Naive thymus-derived CD4-positive, alpha-beta T cell (primary cell): ENCODE data around the gene BTBD10. TPM values are rescaled to one million over a fixed set of nuclear protein-coding genes. Genes with fewer than 3 reads are reported as not detected.

Experiments
- ATAC-seq: fragments of 150-1000 bp; cut with Tn5 transposase; 2 replicates; pipeline ENCODE4 v1.10.0; 2021; ENCODE audit warnings: mild to moderate bottlenecking, moderate library complexity
- CTCF ChIA-PET: fragments of 350-600 bp; sonication (Branson Sonifier 250); formaldehyde crosslinking; loops from one replicate; lab custom pipeline; 2021; ENCODE audit warnings: antibody characterized with exemption; lab: Charles Lee
- POLR2A ChIA-PET: fragments of 350-600 bp; sonication (Branson Sonifier 250); formaldehyde crosslinking; loops from one replicate; lab custom pipeline; 2021; ENCODE audit warnings: antibody characterized with exemption, inconsistent platforms; lab: Charles Lee
- DNase-seq, 9 donors: peaks; one replicate each; pipeline versions ENCODE4 v3.0.0 to v3.0.0-alpha.2; 2020 to 2022; ENCODE audit warnings: mixed read lengths in 1 of 9
- H3K27ac ChIP-seq: one replicate; pipeline ENCODE4 v1.7.0; 2013; ENCODE audit warnings: mild to moderate bottlenecking, low read depth, low read length, moderate library complexity
- H3K27me3 ChIP-seq, 2 donors: one replicate each; pipeline ENCODE4 v1.7.0; 2013; ENCODE audit warnings: low read length in 2 of 2, mild to moderate bottlenecking in 2 of 2, moderate library complexity in 2 of 2; ENCODE audit not compliant: control insufficient read depth in 2 of 2, insufficient read depth in 2 of 2
- H3K36me3 ChIP-seq, 3 experiments: 1 replicate in 2 of 3; 2 replicates in 1 of 3; pipeline ENCODE4 v1.7.0; 2013; ENCODE audit warnings: low read length in 3 of 3, mild to moderate bottlenecking in 3 of 3, moderate library complexity in 1 of 3; ENCODE audit not compliant: insufficient read depth in 3 of 3, control insufficient read depth in 2 of 3
- H3K4me1 ChIP-seq, 2 donors: one replicate each; pipeline ENCODE4 v1.7.0; 2013; ENCODE audit warnings: low read length in 2 of 2, mild to moderate bottlenecking in 2 of 2, moderate library complexity in 1 of 2; ENCODE audit not compliant: control insufficient read depth in 2 of 2, insufficient read depth in 2 of 2
- H3K4me3 ChIP-seq: 2 replicates; pipeline ENCODE4 v1.7.0; 2013; ENCODE audit warnings: mild to moderate bottlenecking, low read length
- H3K9me3 ChIP-seq, 3 experiments: 1 replicate in 2 of 3; 2 replicates in 1 of 3; pipeline ENCODE4 v1.7.0; 2013; ENCODE audit warnings: low read length in 3 of 3; ENCODE audit not compliant: control insufficient read depth in 2 of 3
- H3K27ac Mint-ChIP-seq, 9 donors: one replicate each; pipeline ENCODE4 v1.8.0; 2020 to 2022; ENCODE audit warnings: mixed read lengths in 9 of 9, mild to moderate bottlenecking in 8 of 9, moderate library complexity in 5 of 9, inconsistent platforms in 2 of 9
- H3K27me3 Mint-ChIP-seq, 5 donors: one replicate each; pipeline ENCODE4 v1.8.0; 2021 to 2022; ENCODE audit warnings: mixed read lengths in 5 of 5, mild to moderate bottlenecking in 1 of 5
- H3K36me3 Mint-ChIP-seq, 5 donors: one replicate each; pipeline ENCODE4 v1.8.0; 2020 to 2022; ENCODE audit warnings: mixed read lengths in 5 of 5, mild to moderate bottlenecking in 3 of 5, inconsistent platforms in 1 of 5
- H3K4me1 Mint-ChIP-seq, 7 donors: one replicate each; pipeline ENCODE4 v1.8.0; 2020 to 2022; ENCODE audit warnings: mixed read lengths in 7 of 7, mild to moderate bottlenecking in 3 of 7, inconsistent platforms in 1 of 7
- H3K4me3 Mint-ChIP-seq, 10 donors: one replicate each; pipeline ENCODE4 v1.8.0; 2020 to 2022; ENCODE audit warnings: mild to moderate bottlenecking in 10 of 10, mixed read lengths in 10 of 10, moderate library complexity in 6 of 10, inconsistent platforms in 2 of 10
- H3K9me3 Mint-ChIP-seq, 11 donors: one replicate each; pipeline ENCODE4 v1.8.0; 2020 to 2022; ENCODE audit warnings: mixed read lengths in 11 of 11, mild to moderate bottlenecking in 4 of 11, inconsistent platforms in 1 of 11, moderate library complexity in 1 of 11
- intact Hi-C, 2 donors: fragments of 100-400 bp; cut with micrococcal nuclease; formaldehyde crosslinking; loops; one replicate each; pipeline ENCODE4 v1.15.1; 2023
- polyA plus RNA-seq, 2 donors: library from polyadenylated mRNA; unstranded; fragments of 300-500 nt; fragmentation: Illumina TruSeq; gene quantifications; one replicate each; pipeline ENCODE4 v1.2.3, GENCODE V29; 2021
- total RNA-seq, 6 experiments: library from RNA in 5 of 6; stranded (reverse) in 5 of 6; gene quantifications; 1 replicate in 5 of 6; 2 replicates in 1 of 6; pipeline ENCODE4 v1.2.3 and lab custom pipeline; 2021 to 2026

The BTBD10 gene
- total and polyA plus RNA-seq, 7 experiments from 2014 or later, result 9.7 to 25.2 (median 16.3) TPM

DNA sequence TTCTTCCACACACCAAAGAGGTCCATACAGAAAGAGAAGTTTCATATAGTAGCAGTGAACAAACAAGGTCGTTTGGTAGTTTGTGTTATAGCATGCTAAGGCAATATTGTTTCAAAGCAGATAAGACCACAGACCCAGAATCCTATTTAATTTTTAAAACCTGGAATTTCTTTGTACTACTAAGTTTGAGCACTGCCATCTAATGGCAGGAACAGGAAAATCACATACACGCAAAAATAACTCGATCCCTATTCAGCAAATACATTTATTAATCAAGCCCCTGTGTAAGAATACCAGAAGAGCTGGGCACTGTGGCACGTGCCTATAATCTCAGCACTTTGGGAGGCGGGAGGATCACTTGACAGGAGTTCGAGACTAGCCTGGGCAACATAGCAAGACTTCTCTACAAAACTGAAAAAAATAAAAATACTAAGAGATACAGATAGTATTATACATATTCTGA lies 2.9 kb upstream of the BTBD10 start:
- Histone ChIP-seq H3K4me1 (peaks cover 13 to 18% of the 10 kb centered on the region in 2 donors), H3K27ac (no peak overlapping the region), H3K4me3 (no peak overlapping the region), H3K9me3 (no peaks in the 10 kb centered on the region), H3K36me3 (peaks cover 0 to 5% (median 0%) of the 10 kb centered on the region in 3 experiments), H3K27me3 (no peaks in the 10 kb centered on the region)
- Mint-ChIP-seq H3K4me1 (peaks cover 20 to 31% (median 29%) of the 10 kb centered on the region in 7 donors), H3K27me3 (peaks cover 0 to 24% (median 6%) of the 10 kb centered on the region in 5 donors), H3K9me3 (no peaks in the 10 kb centered on the region), H3K4me3 (peak overlapping the region in 3 of 10 donors; percentile 6 to 45 (median 40)), H3K36me3 (no peaks in the 10 kb centered on the region), H3K27ac (no peak overlapping the region)
- POLR2A ChIA-PET, result no interaction called here
- ATAC-seq (no peak), DNase-seq (peak in 4 of 9 donors; percentile 9 to 21 (median 12))
- CTCF ChIA-PET, result interaction anchor here (0.7 to 1.2 kb wide), 2 partner anchors 111 to 1481 kb away, joined by 3 to 6 read pairs; no protein-coding TSS in a partner anchor
- intact Hi-C loops, result loop anchor here (2.0 to 10.0 kb wide), 4 partner anchors 131 to 1609 kb away; partner anchors contain the start of genes CALCB (in 1 of the 2) and TEAD1 (in 1 of the 2)

DNA sequence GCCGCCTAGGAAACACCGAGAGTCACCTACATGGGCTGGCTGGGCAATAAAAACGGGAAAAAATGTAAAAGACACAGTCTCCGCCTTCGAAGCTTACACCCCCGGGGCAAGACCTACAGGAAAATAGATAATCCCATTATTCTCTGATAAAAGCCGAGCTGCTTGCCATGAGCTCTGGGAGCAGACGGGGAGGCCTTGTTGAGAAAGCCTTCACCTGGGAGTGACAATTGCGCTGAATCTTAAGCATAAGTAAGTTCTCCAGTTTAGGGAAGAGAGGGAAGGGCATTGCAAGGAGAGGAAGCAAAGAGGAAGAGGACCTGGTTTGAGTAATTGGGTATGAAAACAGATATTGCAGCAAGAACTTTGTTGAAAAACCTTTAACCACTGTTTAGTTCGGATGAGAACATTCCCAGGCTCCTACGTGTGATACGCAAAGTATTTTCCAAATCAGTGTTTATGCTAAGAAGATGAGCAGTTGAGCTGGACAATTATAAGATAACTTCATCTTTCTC lies 813 bp upstream of the BTBD10 start:
- Mint-ChIP-seq H3K4me3 (peak overlapping the region; percentile 97 to 100 (median 99)), H3K27ac (peak overlapping the region; percentile 93 to 100 (median 97)), H3K27me3 (peaks cover 0 to 8% (median 0%) of the 10 kb centered on the region in 5 donors), H3K9me3 (no peaks in the 10 kb centered on the region), H3K36me3 (peaks cover 0 to 13% (median 6%) of the 10 kb centered on the region in 5 donors), H3K4me1 (peaks cover 22 to 48% (median 41%) of the 10 kb centered on the region in 7 donors)
- CTCF ChIA-PET, result interaction anchor here (0.6 to 2.0 kb wide), 2 partner anchors 24 to 1445 kb away, joined by 4 to 7 read pairs; no protein-coding TSS in a partner anchor
- H3K4me3 ChIP-seq, result peak overlapping the region; percentile 98
- no peaks in the 10 kb centered on the region for H3K9me3 ChIP-seq
- POLR2A ChIA-PET, result interaction anchor here (0.7 to 2.5 kb wide), 6 partner anchors 8 to 188 kb away, joined by 3 to 9 read pairs (median 4); no protein-coding TSS in a partner anchor
- H3K36me3 ChIP-seq, result peaks cover 0 to 5% (median 0%) of the 10 kb centered on the region in 3 experiments
- H3K27ac ChIP-seq, result peak overlapping the region; percentile 96
- intact Hi-C loops, result loop anchor here (1.0 to 10.0 kb wide), 13 partner anchors 23 to 1622 kb away; partner anchors contain the start of genes BMAL1 (in 2 of the 2), FAR1 (in 2 of the 2), CALCB (in 1 of the 2) and COPB1 (in 1 of the 2)
- ATAC-seq, result no peak
- H3K27me3 ChIP-seq, result no peaks in the 10 kb centered on the region
- H3K4me1 ChIP-seq, result peaks cover 18 to 20% of the 10 kb centered on the region in 2 donors
- peak in 1 of 9 donors; percentile 4 for DNase-seq

DNA sequence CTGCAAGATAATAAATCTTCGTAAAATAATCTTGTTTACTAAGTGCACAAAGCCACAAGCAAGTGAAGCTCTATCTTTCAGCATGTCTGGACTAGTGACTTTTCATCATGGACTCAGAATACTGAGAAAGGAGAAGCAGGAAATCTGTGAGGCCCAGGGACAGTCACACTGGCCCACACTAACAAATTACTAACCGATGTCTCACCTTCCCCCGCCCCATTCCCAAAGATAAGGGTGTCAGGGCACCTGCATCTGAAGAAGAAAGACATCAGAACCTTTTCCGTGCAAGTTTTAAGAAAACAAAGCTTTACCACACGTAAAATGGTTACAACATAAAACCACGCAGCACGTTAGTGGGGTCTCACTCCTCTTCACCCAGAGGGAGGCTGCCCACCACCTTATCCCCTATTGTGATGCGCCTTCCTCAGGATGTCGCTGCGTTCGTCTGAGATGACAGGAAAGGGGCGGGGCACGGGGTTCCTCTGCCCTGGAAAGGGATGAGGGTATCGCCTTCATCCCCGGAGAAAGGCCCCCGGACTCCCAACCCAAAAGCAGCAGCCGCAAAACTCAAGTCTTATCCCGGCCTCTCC lies 616 bp downstream of the BTBD10 start:
- intact Hi-C loops, result loop anchor here (1.0 to 10.0 kb wide), 9 partner anchors 78 to 1620 kb away; partner anchors contain the start of genes CALCB (in 1 of the 2), COPB1 (in 1 of the 2), TEAD1 (in 1 of the 2) and USP47 (in 1 of the 2)
- Mint-ChIP-seq H3K4me3 (peak overlapping the region; percentile 97 to 100 (median 99)), H3K27me3 (no peaks in the 10 kb centered on the region), H3K9me3 (no peaks in the 10 kb centered on the region), H3K27ac (peak overlapping the region; percentile 93 to 100 (median 97)), H3K4me1 (peaks cover 23 to 61% (median 52%) of the 10 kb centered on the region in 7 donors), H3K36me3 (peaks cover 0 to 17% (median 6%) of the 10 kb centered on the region in 5 donors)
- Histone ChIP-seq H3K36me3 (peaks cover 0 to 5% (median 0%) of the 10 kb centered on the region in 3 experiments), H3K9me3 (no peaks in the 10 kb centered on the region), H3K27me3 (no peaks in the 10 kb centered on the region), H3K27ac (peak overlapping the region; percentile 96), H3K4me3 (peak overlapping the region; percentile 98), H3K4me1 (peaks cover 18 to 20% of the 10 kb centered on the region in 2 donors)
- POLR2A ChIA-PET, result interaction anchor here (0.5 to 2.5 kb wide), 4 partner anchors 8 to 240 kb away, joined by 4 to 9 read pairs (median 6); no protein-coding TSS in a partner anchor
- CTCF ChIA-PET, result interaction anchor here (2.0 kb wide), 1 partner anchor 25 kb away, joined by 7 read pairs; no protein-coding TSS in a partner anchor
- peak; percentile 33 for ATAC-seq
- DNase-seq, result peak in 4 of 9 donors; percentile 42 to 59 (median 46)

DNA sequence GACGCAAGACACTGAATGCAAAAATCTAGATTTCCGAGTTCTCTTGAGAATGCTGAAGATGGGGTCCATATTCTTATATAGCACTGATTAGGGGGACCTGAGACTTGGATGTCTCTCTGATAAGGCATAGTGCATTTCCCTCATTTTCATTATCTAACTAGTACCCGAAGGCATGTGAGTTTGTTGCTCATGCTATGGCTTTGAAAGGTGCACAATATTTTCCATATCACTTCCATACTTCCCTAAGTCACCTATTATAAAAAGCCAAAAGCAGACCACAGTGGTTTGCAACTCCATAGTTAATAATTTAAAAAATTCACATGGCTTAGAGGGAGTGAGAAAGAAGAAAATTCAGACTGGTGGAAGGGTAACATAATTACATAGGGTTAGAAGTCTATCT lies 1.7 kb downstream of the BTBD10 start:
- Histone ChIP-seq H3K9me3 (no peaks in the 10 kb centered on the region), H3K4me3 (no peak overlapping the region), H3K36me3 (peaks cover 0 to 5% (median 0%) of the 10 kb centered on the region in 3 experiments), H3K27me3 (no peaks in the 10 kb centered on the region), H3K4me1 (peaks cover 18 to 20% of the 10 kb centered on the region in 2 donors), H3K27ac (no peak overlapping the region)
- ChIA-PET POLR2A (no interaction called here), CTCF (interaction anchor here (0.6 kb wide), 1 partner anchor 97 kb away, joined by 3 read pairs; no protein-coding TSS in a partner anchor)
- no peak for ATAC-seq
- Mint-ChIP-seq H3K36me3 (peaks cover 0 to 20% (median 6%) of the 10 kb centered on the region in 5 donors), H3K4me3 (peak overlapping the region; percentile 5 to 99 (median 98)), H3K27ac (peak overlapping the region in 6 of 9 donors; percentile 17 to 97 (median 66)), H3K9me3 (no peaks in the 10 kb centered on the region), H3K4me1 (peaks cover 23 to 70% (median 55%) of the 10 kb centered on the region in 7 donors), H3K27me3 (no peaks in the 10 kb centered on the region)
- intact Hi-C loops, result loop anchor here (5.0 to 10.0 kb wide), 5 partner anchors 126 to 1619 kb away; partner anchors contain the start of genes CALCB (in 1 of the 2), COPB1 (in 1 of the 2), TEAD1 (in 1 of the 2) and USP47 (in 1 of the 2)
- no peak for DNase-seq

DNA sequence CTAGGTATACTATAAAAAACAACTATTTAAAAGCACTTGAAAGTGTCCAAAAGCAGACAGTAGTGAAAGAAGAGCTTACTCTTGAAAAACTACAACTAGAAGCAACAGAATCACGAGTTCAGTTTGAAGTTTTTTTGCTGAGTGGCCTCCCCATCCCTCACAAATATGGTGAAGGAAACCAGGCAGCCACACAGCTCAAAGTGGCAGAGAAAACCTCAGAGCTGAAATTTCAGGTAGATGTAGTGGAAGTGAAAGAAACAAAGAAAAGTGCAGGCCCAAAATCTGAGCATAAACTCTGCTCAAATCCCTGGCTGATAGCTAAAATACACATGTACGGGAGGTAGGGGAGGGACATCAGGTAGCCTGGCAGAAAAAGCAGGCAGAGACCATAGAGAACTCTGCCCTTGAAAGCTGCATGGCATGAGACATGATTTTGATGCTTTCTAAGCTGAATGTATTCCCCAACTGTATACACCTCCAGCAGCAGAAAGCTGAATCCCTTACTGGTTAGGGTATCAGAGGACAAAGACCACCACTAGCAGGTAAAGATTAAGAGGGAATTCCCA lies 12.1 kb downstream of the BTBD10 start:
- Mint-ChIP-seq H3K4me1 (peaks cover 30 to 73% (median 67%) of the 10 kb centered on the region in 7 donors), H3K27me3 (no peaks in the 10 kb centered on the region), H3K9me3 (peaks cover 0 to 34% (median 8%) of the 10 kb centered on the region in 11 donors), H3K4me3 (peak overlapping the region in 6 of 10 donors; percentile 6 to 65 (median 46)), H3K27ac (peak overlapping the region in 4 of 9 donors; percentile 12 to 89 (median 82)), H3K36me3 (peaks cover 4 to 40% (median 32%) of the 10 kb centered on the region in 5 donors)
- peaks cover 0 to 7% (median 0%) of the 10 kb centered on the region in 3 experiments for H3K9me3 ChIP-seq
- H3K4me3 ChIP-seq, result no peak overlapping the region
- no peaks in the 10 kb centered on the region for H3K36me3 ChIP-seq
- ATAC-seq, result no peak
- intact Hi-C loops, result no loop called here
- no peak overlapping the region for H3K27ac ChIP-seq
- POLR2A ChIA-PET, result interaction anchor here (1.8 kb wide), 1 partner anchor 12 kb away, joined by 6 read pairs; the partner anchor contains the start of gene BTBD10
- no peaks in the 10 kb centered on the region for H3K27me3 ChIP-seq
- no peaks in the 10 kb centered on the region for H3K4me1 ChIP-seq
- CTCF ChIA-PET, result no interaction called here
- peak in 1 of 9 donors; percentile 14 for DNase-seq

DNA sequence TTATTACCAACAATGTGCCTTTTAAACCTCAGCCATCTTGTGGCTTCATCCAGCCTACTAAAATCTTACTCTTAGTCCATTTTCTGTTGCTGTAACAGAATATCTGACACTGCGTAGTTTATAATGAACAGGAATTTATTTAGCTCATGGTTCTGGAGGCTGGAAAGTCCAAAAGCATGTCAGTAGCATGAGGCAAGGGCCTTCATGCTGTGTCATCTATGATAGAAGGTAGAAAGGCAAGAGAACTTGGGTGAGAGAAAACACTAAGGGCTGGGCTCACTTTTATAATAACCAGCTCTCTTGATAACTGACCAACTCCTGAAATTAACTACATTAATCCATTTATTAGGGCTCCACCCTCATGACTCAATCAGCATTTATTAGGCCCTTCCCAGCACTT lies 13.5 kb downstream of the BTBD10 start:
- Histone ChIP-seq H3K27me3 (no peaks in the 10 kb centered on the region), H3K4me3 (no peak overlapping the region), H3K36me3 (no peaks in the 10 kb centered on the region), H3K27ac (no peak overlapping the region), H3K9me3 (peaks cover 0 to 7% (median 0%) of the 10 kb centered on the region in 3 experiments), H3K4me1 (no peaks in the 10 kb centered on the region)
- CTCF ChIA-PET, result no interaction called here
- DNase-seq (no peak), ATAC-seq (no peak)
- Mint-ChIP-seq H3K9me3 (peaks cover 0 to 34% (median 8%) of the 10 kb centered on the region in 11 donors), H3K4me3 (no peak overlapping the region), H3K36me3 (peaks cover 4 to 39% (median 32%) of the 10 kb centered on the region in 5 donors), H3K27ac (no peak overlapping the region), H3K4me1 (peaks cover 30 to 80% (median 74%) of the 10 kb centered on the region in 7 donors), H3K27me3 (no peaks in the 10 kb centered on the region)
- POLR2A ChIA-PET, result no interaction called here
- intact Hi-C loops, result no loop called here
